K562 (cell line): Measurements from ENCODE around the gene TVP23A. TPM values are rescaled to one million over a fixed set of nuclear protein-coding genes. Genes with fewer than 3 reads are reported as not detected.

Experiments
- ATAC-seq: fragments of 200-7000 bp; cut with Tn5 transposase; 3 replicates; pipeline ENCODE4 v1.9.1; 2020; ENCODE audit warnings: moderate library complexity
- BruUV-seq: library from RNA; stranded (reverse); fragments of 400-500 nt; replicated peaks from 2 replicates; lab custom pipeline; 2021; lab: Mats Ljungman, UMichigan
- CTCF ChIA-PET: fragments of 300-600 bp; formaldehyde crosslinking; extraction: SDS; loops from one replicate; lab custom pipeline; 2021; ENCODE audit warnings: low intra/inter-chr PET ratio; lab: Yijun Ruan, JAX
- POLR2A ChIA-PET: fragments of 300-600, 350-650 bp; sonication (Branson Sonifier 250); formaldehyde crosslinking; extraction: SDS; loops from one replicate; lab custom pipeline; 2021; ENCODE audit warnings: antibody characterized with exemption, inconsistent platforms; lab: Yijun Ruan, JAX
- DNase-seq, 4 experiments: peaks; one replicate each; pipeline versions ENCODE4 v3.0.0 to v3.0.0-alpha.2; 2011 to 2018; ENCODE audit warnings: low spot score in 3 of 4, mixed read lengths in 3 of 4; ENCODE audit errors: extremely low read depth in 1 of 4
- FAIRE-seq: peaks from 2 replicates; lab custom pipeline; 2011; peaks lifted over from hg19 to GRCh38; lab: Jason Lieb, UNC
- H2AFZ ChIP-seq: 2 replicates; pipeline ENCODE4 v1.6.0; 2011; ENCODE audit warnings: low read depth, low read length, control low read depth, inconsistent platforms
- H3K27ac ChIP-seq: fragments of 200-600 bp; 3 replicates; pipeline ENCODE4 v1.8.0; 2011; ENCODE audit warnings: low read depth, mild to moderate bottlenecking, control low read depth, inconsistent platforms, low read length, moderate library complexity, mixed read lengths; ENCODE audit errors: extremely low read depth
- H3K27me3 ChIP-seq, 2 experiments: fragments of 300-600 bp in 1 of 2; 2 replicates in 1 of 2; 3 replicates in 1 of 2; pipeline versions ENCODE4 v1.6.0 to v1.8.0; 2011; ENCODE audit warnings: inconsistent platforms in 2 of 2, low read length in 2 of 2, mild to moderate bottlenecking in 1 of 2, mixed read lengths in 1 of 2, moderate library complexity in 1 of 2; ENCODE audit not compliant: control insufficient read depth in 2 of 2, insufficient read depth in 2 of 2
- H3K36me3 ChIP-seq: fragments of 300-600 bp; 3 replicates; pipeline ENCODE4 v1.8.0; 2011; ENCODE audit warnings: mild to moderate bottlenecking, low read length, inconsistent platforms; ENCODE audit not compliant: control insufficient read depth, insufficient read depth
- H3K4me1 ChIP-seq, 2 experiments: fragments of 200-600 bp in 1 of 2; replicated peaks in 1 of 2; 2 replicates in 1 of 2; 3 replicates in 1 of 2; pipeline versions ENCODE4 v1.5.1 to v1.8.0; 2011; ENCODE audit warnings: inconsistent platforms in 2 of 2, low read length in 2 of 2, mild to moderate bottlenecking in 1 of 2, mixed read lengths in 1 of 2, moderate library complexity in 1 of 2; ENCODE audit not compliant: control insufficient read depth in 2 of 2, insufficient read depth in 2 of 2
- H3K4me2 ChIP-seq: 2 replicates; pipeline ENCODE4 v1.6.1; 2011; ENCODE audit warnings: low read length, control low read depth, inconsistent platforms, mixed read lengths; ENCODE audit not compliant: insufficient read depth
- H3K4me3 ChIP-seq: fragments of 200-600 bp; sonication (generic), shearing (Covaris generic); 2 replicates; pipeline ENCODE4 v1.5.1; 2016; ENCODE audit warnings: control low read depth, inconsistent platforms
- H3K79me2 ChIP-seq: fragments of 200-600 bp; 3 replicates; pipeline ENCODE4 v1.8.0; 2011; ENCODE audit warnings: low read length, inconsistent platforms; ENCODE audit not compliant: control insufficient read depth, insufficient read depth
- H3K9ac ChIP-seq, 2 experiments: 2 replicates each; pipeline versions ENCODE4 v1.6.0 to v1.6.1; 2011; ENCODE audit warnings: low read depth in 2 of 2, low read length in 2 of 2, control low read depth in 1 of 2, inconsistent platforms in 1 of 2, mild to moderate bottlenecking in 1 of 2, mixed read lengths in 1 of 2; ENCODE audit not compliant: insufficient read depth in 1 of 2
- H3K9me1 ChIP-seq: one replicate; pipeline ENCODE4 v1.6.0; 2011; ENCODE audit warnings: inconsistent platforms, mild to moderate bottlenecking, low read length, moderate library complexity; ENCODE audit not compliant: control insufficient read depth, insufficient read depth
- H3K9me3 ChIP-seq: replicated peaks from 2 replicates; pipeline ENCODE4 v1.5.1; 2011; ENCODE audit warnings: low read depth, low read length, inconsistent platforms; ENCODE audit not compliant: control insufficient read depth, insufficient read depth
- H4K20me1 ChIP-seq: replicated peaks from 2 replicates; pipeline ENCODE4 v1.6.1; 2011; ENCODE audit warnings: low read length, inconsistent platforms, mixed read lengths; ENCODE audit not compliant: control insufficient read depth, insufficient read depth
- CXXC5 ChIP-seq: fragments of 250-450 bp; sonication (Bioruptor Pico); IDR thresholded peaks from 2 replicates; pipeline ENCODE4 v1.8.0; 2022; ENCODE audit warnings: inconsistent platforms, mild to moderate bottlenecking, moderate library complexity
- ELF2 ChIP-seq: fragments of 250-450 bp; sonication (Bioruptor Pico); IDR thresholded peaks from 2 replicates; pipeline ENCODE4 v1.5.0; 2021; ENCODE audit warnings: mild to moderate bottlenecking
- ETV1 ChIP-seq: fragments of 450-650 bp; conservative IDR thresholded peaks from 2 replicates; pipeline ENCODE4 v1.6.1; 2016; ENCODE audit warnings: missing genetic modification characterization, control low read depth, low read depth, missing compliant biosample characterization
- GATAD2A ChIP-seq: fragments of 450-650 bp; IDR thresholded peaks from 2 replicates; pipeline ENCODE4 v1.6.1; 2017
- KLF10 ChIP-seq: fragments of 250-450 bp; sonication (Bioruptor Pico); IDR thresholded peaks from 2 replicates; pipeline ENCODE4 v1.6.1; 2021; ENCODE audit warnings: matching md5 sums
- PHB ChIP-seq: fragments of 250-450 bp; sonication (Bioruptor Pico); IDR thresholded peaks from 2 replicates; pipeline ENCODE4 v1.5.0; 2021
- PHB2 ChIP-seq: fragments of 450-650 bp; IDR thresholded peaks from 2 replicates; pipeline ENCODE4 v1.6.1; 2017; ENCODE audit warnings: low read depth
- POLR2A ChIP-seq: fragments of 450-650 bp; conservative IDR thresholded peaks from 2 replicates; pipeline ENCODE4 v1.6.1; 2016
- RCOR1 ChIP-seq, 2 experiments: IDR thresholded peaks; 2 replicates each; pipeline ENCODE4 v1.6.1; 2012; ENCODE audit warnings: low read depth in 2 of 2, low read length in 2 of 2, borderline replicate concordance in 1 of 2, improper control_type of control experiment in 1 of 2
- SNRNP70 ChIP-seq: fragments of 200-400 bp; formaldehyde crosslinking; optimal IDR thresholded peaks from 2 replicates; pipeline ENCODE3; 2017; ENCODE audit warnings: low read depth, low read length
- TAF9B ChIP-seq: fragments of 450-650 bp; IDR thresholded peaks from 2 replicates; pipeline ENCODE4 v1.6.1; 2018; ENCODE audit warnings: mild to moderate bottlenecking; ENCODE audit not compliant: partially characterized antibody
- ZFP36 ChIP-seq: fragments of 150-350 bp; IDR thresholded peaks from 2 replicates; pipeline ENCODE4 v1.6.1; 2018; ENCODE audit warnings: low read length, low read depth; ENCODE audit not compliant: partially characterized antibody
- ZNF175 ChIP-seq: fragments of 200-800 bp; sonication (Bioruptor generic); IDR thresholded peaks from 2 replicates; pipeline ENCODE4 v1.6.1; 2016; ENCODE audit warnings: low read depth, mild to moderate bottlenecking, missing genetic modification characterization, missing compliant biosample characterization
- ZNF232 ChIP-seq: sonication (generic); formaldehyde crosslinking; IDR thresholded peaks from 2 replicates; pipeline ENCODE4 v1.8.0; 2022; ENCODE audit warnings: mild to moderate bottlenecking, missing genetic modification reagents
- WGBS: fragments of 100-300 bp; shearing (Covaris generic); methylation state at CpG from one replicate; pipeline ENCODE4 v1.1.6; 2016; ENCODE audit warnings: low coverage, mixed read lengths; ENCODE audit not compliant: insufficient coverage; ENCODE audit errors: missing lambda C conversion rate; 5-methylcytosine and 5-hydroxymethylcytosine counted together
- in situ Hi-C: fragments of 300-500 bp; cut with MboI; formaldehyde crosslinking; loops from 4 replicates; pipeline ENCODE4 v1.15.0; 2018; ENCODE audit warnings: inconsistent platforms, mixed read lengths
- intact Hi-C: fragments of 100-400 bp; cut with micrococcal nuclease; formaldehyde crosslinking; loops from 2 replicates; pipeline ENCODE4 v1.14.2; 2022
- polyA plus RNA-seq, 8 experiments: library from polyadenylated mRNA; depleted of rRNA in 4 of 8; stranded (reverse) in 5 of 8; unstranded in 3 of 8; fragments of >200 nt; fragmentation: Nextera tagmentation in 2 of 8; fragmentation: Illumina TruSeq in 1 of 8; extraction: Ambion mirVana in 2 of 8; extraction: Trizol in 1 of 8; gene quantifications; 2 replicates each; pipeline versions ENCODE4 v1.2.1 to v1.2.3, GENCODE V29; 2011 to 2014; ENCODE audit warnings: inconsistent platforms in 1 of 8, missing spikeins in 1 of 8
- total RNA-seq, 7 experiments: library from RNA; depleted of rRNA in 6 of 7; stranded (reverse); fragments of >200 nt in 6 of 7; fragmentation: Illumina TruSeq in 2 of 7; extraction: Trizol in 2 of 7; gene quantifications; 2 replicates each; pipeline versions ENCODE4 v1.2.1 to v1.2.3, GENCODE V29; 2011 to 2021; ENCODE audit warnings: low replicate concordance in 1 of 7
- TF ChIP-seq, protein P1 (sequence below), 2 experiments: fragments of 450-650 bp; IDR thresholded peaks; 2 replicates each; pipeline ENCODE4 v1.6.1; 2016
- TF ChIP-seq, protein P2 (sequence below): sonication (generic); formaldehyde crosslinking; IDR thresholded peaks from 2 replicates; pipeline ENCODE4 v1.8.0; 2022; ENCODE audit warnings: missing genetic modification reagents, mild to moderate bottlenecking, borderline replicate concordance

Gene TVP23A
- total and polyA plus RNA-seq, 9 of the 15 experiments (the other 6 are each of a cell fraction or from before 2014, with no cell fraction given) = 0.04 to 0.77 (median 0.10) TPM; not detected in 3

GRCh38 chr16:10862438-10862837 lies 43.8 kb upstream of the TVP23A start:
- H3K27me3 ChIP-seq = peaks cover 13 to 23% of the 10 kb centered on the region in 2 experiments; a peak in 4 of 5 replicates
- ChIA-PET CTCF (no interaction called here), POLR2A (no interaction called here)
- in situ Hi-C loops (no loop called here), intact Hi-C loops (no loop called here)
- H3K9me1 ChIP-seq = no peaks in the 10 kb centered on the region
- no peak overlapping the region for H3K9ac ChIP-seq
- H3K4me2 ChIP-seq = no peak overlapping the region
- H3K4me1 ChIP-seq = no peaks in the 10 kb centered on the region
- H4K20me1 ChIP-seq = 0 out of 2 replicates have a peak, but pooled peaks cover 3% of the 10 kb centered on the region
- no peak for TF ChIP-seq ETV1
- TF ChIP-seq TAF9B = no peak
- no peak for TF ChIP-seq ZNF232 (CRISPR knock-in tag)
- TF ChIP-seq PHB2 = no peak
- TF ChIP-seq ZFP36 = no peak
- no peak for TF ChIP-seq CXXC5
- TF ChIP-seq PHB = no peak
- TF ChIP-seq ELF2 (CRISPR knock-in tag) = no peak
- no peak for TF ChIP-seq KLF10 (CRISPR knock-in tag)
- TF ChIP-seq GATAD2A = no peak
- no peak for TF ChIP-seq SNRNP70
- no peak for TF ChIP-seq ZNF175 (CRISPR knock-in tag)
- no peak for TF ChIP-seq POLR2A
- TF ChIP-seq, protein P1, sequence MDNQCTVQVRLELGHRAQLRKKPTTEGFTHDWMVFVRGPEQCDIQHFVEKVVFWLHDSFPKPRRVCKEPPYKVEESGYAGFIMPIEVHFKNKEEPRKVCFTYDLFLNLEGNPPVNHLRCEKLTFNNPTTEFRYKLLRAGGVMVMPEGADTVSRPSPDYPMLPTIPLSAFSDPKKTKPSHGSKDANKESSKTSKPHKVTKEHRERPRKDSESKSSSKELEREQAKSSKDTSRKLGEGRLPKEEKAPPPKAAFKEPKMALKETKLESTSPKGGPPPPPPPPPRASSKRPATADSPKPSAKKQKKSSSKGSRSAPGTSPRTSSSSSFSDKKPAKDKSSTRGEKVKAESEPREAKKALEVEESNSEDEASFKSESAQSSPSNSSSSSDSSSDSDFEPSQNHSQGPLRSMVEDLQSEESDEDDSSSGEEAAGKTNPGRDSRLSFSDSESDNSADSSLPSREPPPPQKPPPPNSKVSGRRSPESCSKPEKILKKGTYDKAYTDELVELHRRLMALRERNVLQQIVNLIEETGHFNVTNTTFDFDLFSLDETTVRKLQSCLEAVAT (IDR thresholded peaks at IDR 0.05) = no peak
- TF ChIP-seq RCOR1 (IDR thresholded peaks at IDR 0.05; ENCODE audit: borderline replicate concordance in 1 of 2, low read depth in 2 of 2, low read length in 2 of 2) = no peak
- TF ChIP-seq, protein P2, sequence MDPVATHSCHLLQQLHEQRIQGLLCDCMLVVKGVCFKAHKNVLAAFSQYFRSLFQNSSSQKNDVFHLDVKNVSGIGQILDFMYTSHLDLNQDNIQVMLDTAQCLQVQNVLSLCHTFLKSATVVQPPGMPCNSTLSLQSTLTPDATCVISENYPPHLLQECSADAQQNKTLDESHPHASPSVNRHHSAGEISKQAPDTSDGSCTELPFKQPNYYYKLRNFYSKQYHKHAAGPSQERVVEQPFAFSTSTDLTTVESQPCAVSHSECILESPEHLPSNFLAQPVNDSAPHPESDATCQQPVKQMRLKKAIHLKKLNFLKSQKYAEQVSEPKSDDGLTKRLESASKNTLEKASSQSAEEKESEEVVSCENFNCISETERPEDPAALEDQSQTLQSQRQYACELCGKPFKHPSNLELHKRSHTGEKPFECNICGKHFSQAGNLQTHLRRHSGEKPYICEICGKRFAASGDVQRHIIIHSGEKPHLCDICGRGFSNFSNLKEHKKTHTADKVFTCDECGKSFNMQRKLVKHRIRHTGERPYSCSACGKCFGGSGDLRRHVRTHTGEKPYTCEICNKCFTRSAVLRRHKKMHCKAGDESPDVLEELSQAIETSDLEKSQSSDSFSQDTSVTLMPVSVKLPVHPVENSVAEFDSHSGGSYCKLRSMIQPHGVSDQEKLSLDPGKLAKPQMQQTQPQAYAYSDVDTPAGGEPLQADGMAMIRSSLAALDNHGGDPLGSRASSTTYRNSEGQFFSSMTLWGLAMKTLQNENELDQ (CRISPR knock-in tag) = no peak
- FAIRE-seq (no peak), DNase-seq (no peak), ATAC-seq (no peak)
- H3K79me2 ChIP-seq = no peaks in the 10 kb centered on the region
- no peak overlapping the region for H2AFZ ChIP-seq
- BruUV-seq = no TSS peak
- H3K9me3 ChIP-seq = no peaks in the 10 kb centered on the region
- H3K27ac ChIP-seq = no peak overlapping the region
- 0% methylated on average over 2 of the region's 2 CpGs for WGBS
- no peak overlapping the region for H3K4me3 ChIP-seq
- H3K36me3 ChIP-seq = no peaks in the 10 kb centered on the region
